HFF-Myc (cell line): Measurements from ENCODE around the gene CD2BP2.

Experiments used
- DNase-seq: peaks from one replicate; pipeline ENCODE4 v3.0.0-alpha.2; 2011; ENCODE audit warnings: low read depth; ENCODE audit errors: extremely low read depth
- H3K4me3 ChIP-seq: replicated peaks from 2 replicates; pipeline ENCODE4 v1.5.1; 2011; ENCODE audit warnings: low read depth, mild to moderate bottlenecking, control low read depth, low read length
- TF ChIP-seq, protein P1 (sequence below): IDR thresholded peaks from 2 replicates; pipeline ENCODE4 v1.5.1; 2012; ENCODE audit warnings: mild to moderate bottlenecking, low read depth, low read length, control low read depth; ENCODE audit errors: missing control alignments

Gene CD2BP2

DNA sequence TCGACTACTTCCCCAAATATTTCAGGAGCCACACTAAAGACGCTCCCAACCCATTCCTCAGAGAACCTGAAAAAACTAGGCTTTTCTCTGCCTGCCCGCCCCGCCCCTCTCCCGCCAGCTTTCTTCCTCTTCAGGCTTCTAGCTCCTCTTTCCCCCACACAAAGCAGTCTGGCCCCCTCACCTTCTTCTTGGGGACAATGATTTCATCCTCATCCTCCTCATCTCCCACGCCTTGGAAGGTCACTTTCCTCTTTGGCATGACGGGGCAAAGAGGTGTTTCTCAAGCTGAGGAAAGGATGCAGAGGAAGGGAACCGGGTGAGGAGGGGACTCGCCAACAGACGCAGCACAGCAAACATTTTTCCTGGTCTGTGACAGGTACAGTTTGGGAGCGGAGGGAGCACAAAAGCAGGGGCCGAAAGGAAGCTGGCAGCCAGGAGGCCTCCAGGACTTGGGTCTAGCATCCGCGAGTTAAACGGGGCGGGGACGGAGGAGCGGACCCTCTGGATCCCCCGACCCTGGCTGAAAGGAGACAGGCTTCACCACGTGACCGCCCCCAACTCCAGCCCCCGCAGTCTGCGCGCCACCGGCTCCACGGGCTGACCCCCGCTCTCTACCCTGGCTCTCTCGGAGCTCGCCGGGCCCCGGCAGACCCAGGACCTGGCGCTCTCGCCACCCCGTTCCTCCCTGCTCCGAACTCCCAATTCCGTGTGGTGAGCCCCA lies 525 bp downstream of the CD2BP2 start:
- no peak for DNase-seq
- H3K4me3 ChIP-seq, result peak overlapping the region; percentile 95
- TF ChIP-seq, protein P1, sequence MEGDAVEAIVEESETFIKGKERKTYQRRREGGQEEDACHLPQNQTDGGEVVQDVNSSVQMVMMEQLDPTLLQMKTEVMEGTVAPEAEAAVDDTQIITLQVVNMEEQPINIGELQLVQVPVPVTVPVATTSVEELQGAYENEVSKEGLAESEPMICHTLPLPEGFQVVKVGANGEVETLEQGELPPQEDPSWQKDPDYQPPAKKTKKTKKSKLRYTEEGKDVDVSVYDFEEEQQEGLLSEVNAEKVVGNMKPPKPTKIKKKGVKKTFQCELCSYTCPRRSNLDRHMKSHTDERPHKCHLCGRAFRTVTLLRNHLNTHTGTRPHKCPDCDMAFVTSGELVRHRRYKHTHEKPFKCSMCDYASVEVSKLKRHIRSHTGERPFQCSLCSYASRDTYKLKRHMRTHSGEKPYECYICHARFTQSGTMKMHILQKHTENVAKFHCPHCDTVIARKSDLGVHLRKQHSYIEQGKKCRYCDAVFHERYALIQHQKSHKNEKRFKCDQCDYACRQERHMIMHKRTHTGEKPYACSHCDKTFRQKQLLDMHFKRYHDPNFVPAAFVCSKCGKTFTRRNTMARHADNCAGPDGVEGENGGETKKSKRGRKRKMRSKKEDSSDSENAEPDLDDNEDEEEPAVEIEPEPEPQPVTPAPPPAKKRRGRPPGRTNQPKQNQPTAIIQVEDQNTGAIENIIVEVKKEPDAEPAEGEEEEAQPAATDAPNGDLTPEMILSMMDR, result no peak

- H3K4me3 ChIP-seq, result peak overlapping the region; percentile 95
- TF ChIP-seq, protein P1, result no peak
- no peak for DNase-seq
Measured at GRCh38 chr16:30353438-30354129, 1.5 kb downstream of the CD2BP2 start.

DNA sequence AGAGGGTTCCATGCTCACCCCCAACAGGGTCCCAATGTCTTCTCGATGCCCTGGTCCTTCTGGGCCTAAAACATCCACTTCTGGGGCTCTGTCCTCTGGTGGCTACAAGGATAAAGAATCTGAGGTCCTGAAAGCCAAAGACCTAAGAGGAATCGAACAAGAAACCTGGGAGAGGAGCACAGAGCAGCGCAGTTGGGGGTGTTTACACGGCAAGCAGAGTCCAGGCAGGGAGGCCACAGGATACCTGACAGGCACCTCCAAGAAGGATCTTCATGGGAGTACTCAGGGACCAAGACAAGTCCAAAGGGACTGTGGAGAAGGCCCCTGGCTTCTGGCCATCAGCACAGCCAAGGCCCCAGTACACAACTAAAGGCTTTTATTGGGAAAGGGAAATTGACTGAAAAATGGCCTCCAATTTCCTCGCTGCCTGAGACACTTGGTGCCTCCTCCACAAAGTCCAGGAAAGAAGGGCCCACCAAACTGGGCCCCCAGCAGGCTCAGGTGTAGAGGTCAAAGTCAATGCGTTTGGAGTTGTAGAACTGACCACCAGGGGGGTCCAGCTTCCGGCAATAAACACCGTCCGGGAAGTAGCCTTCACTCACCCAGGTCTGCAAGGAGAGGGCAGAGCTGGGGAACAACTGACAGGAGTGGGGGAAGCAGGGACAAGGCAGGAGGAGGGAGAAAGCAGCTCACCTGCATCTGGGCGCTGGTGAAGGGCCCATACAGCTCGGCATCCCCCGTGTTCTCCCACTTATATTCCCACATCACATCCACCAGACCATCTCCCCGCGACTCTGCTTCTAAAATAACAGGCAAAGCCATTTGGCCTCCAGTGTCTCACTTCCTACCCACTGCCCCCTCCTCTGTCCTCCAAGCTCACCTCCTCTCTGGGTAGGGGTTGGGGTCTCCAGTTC lies 2.4 kb downstream of the CD2BP2 start:
- DNase-seq, result no peak
- TF ChIP-seq, protein P1, result no peak

DNA sequence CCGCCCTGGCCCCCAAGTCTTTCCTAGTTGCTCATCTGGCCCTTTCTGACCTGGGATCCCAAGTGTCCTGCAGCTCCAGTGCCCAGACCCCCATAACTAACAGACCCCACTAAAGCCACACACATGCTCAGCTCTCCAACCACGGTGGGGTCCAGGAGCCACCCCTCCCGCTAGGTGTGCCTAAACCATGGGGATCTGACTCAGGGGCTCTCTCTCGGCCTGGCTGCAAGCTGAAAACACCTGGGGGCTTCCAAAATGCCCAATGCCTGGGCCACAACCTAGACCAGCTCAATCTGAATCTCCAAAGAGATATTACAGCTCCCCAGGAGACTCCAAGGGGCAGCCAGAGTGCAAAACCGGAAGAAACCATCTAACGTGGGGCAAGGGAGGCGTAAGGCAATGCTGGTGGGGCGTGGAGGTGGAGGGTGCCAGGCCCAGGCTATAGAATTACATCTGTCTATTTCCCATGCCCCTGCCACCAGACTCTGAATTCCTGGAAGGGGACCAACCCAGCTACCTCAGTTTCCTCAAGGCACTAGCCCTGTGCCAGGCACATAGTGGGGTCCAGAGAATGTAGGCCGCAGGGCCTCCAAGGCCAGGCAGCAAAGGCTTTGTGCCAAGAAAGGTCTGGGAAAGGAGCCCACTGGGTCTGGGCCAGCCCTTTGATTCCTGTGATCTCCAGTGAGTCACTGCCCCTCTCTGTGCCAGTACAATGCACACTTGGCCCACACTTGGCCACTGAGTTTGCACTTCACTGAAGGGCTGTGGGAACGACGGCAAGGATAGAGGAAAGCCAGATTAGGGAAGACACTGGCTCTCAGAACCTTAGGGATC lies 3.3 kb downstream of the CD2BP2 start:
- H3K4me3 ChIP-seq, result no peak overlapping the region
- no peak for DNase-seq
- TF ChIP-seq, protein P1, result no peak

More for the DNA sequence above, 2.4 kb downstream of the CD2BP2 start:
- H3K4me3 ChIP-seq, result no peak overlapping the region

GRCh38 chr16:30351001-30351441 lies 4.1 kb downstream of the CD2BP2 start:
- TF ChIP-seq, protein P1, result no peak
- no peak for DNase-seq
- no peak overlapping the region for H3K4me3 ChIP-seq
